Measurements from ENCODE around the gene SMAD1.

SMAD1 gene

GRCh38 chr4:145481164-145481941 lies at the start of gene SMAD1:
Gene SMAD1, plus strand, starts transcription at chr4:145481853. Its CDS starts 32,761 bp downstream, at chr4:145514614.
- DNase-seq, result peak; percentile 63

- DNase-seq, result no peak
Observed at GRCh38 chr4:145433684-145434083, 48.0 kb upstream of the SMAD1 start.

GRCh38 chr4:145435646-145436045 lies 46.0 kb upstream of the SMAD1 start:
- no peak for DNase-seq

GRCh38 chr4:145436114-145436513 lies 45.5 kb upstream of the SMAD1 start:
- DNase-seq, result no peak

- no peak for DNase-seq
Observed at GRCh38 chr4:145436796-145437195, 44.9 kb upstream of the SMAD1 start.

- DNase-seq, result no peak
Observed at GRCh38 chr4:145437466-145437865, 44.2 kb upstream of the SMAD1 start.

DNA sequence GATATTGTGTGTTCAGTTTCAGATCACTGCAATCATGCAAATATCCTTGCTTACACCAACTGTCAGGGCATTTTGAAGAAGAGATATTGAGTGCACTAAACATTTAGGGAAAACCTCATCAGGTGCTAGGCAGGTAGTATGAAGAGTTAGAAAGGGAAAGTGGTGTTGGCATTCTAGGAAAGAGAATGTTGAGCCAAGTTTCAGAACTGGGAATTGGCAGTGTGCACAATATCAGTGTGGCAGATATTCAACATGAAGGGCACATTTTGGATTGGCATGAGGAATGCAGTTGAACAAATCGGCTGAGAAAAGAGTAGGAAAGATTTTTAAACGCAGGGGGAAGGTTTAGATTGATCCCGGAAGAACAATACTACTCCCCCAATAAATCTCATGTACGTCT lies 43.4 kb upstream of the SMAD1 start:
- no peak for DNase-seq

GRCh38 chr4:145440292-145441007 lies 41.2 kb upstream of the SMAD1 start:
- no peak for DNase-seq

DNA sequence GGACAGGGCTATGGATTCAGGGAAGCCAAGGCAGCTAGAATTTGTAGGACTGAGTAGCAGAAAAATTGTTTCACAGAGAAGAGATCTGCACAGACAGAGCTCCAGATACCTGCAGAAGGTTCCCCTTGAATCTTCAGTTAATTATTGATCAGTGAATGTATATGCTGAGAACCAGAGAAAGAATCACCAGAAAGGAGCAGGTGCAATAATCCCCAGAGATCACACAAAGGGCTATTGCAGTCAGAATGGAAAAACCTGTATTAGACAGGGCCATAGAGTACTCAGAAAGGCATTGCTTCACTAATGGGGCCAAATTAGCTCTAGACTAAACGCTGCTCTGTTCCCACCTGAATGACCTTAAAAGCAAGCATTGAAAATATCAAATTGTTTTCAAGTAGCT lies 35.5 kb upstream of the SMAD1 start:
- no peak for DNase-seq

DNA sequence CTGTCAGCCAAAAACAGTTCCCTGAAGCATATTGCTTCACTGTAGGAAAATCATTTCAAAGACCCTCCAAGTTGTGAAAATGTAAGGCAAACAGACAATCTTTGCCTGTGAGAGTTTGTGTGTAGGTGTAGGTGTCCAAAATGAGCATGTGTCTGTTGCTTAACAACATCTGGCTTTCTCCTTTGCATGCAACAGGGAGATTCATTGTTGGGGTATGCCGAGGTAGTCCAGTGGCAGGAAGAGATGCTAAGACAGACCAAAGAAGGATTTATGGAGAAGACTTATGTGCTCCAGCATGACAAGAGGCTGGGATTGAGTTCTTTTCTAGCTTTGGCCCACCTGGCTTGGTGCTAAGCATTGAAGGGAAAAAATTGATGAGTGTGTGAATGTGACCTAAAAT lies 29.8 kb upstream of the SMAD1 start:
- no peak for DNase-seq

DNA sequence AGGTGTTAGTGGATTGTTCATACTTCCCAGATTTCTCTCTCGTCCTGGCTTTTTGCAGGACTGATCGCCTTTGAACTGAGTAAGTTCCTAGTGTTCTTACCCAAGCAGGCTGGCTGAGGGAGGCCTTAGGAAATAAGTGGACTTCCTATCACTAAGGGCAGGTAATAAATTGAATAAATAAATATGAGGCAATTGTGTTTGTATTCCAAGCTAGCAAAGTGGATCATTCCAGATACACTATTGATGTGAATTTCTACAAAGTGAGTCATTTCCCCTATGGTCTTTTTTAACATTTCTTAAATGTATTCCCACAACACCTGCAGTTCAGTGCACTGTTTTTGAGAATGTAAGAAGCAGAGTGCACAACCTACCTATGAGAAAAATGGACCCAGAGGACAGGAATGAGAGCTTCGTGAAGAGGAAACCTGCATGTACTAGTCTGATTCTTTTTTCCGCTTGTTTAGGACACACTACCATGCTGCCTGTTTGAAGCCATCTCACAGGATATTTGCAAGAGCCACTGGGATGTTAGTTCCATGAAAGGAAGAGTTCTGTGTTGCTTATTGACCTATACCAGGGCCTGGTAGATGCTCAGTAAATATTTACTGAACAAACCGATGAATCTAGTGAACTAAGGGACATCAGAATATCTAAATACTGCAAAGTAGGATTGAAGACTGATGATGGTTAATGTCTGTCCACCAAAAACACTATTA lies 29.0 kb upstream of the SMAD1 start:
- DNase-seq, result no peak

- DNase-seq, result no peak
Observed at GRCh38 chr4:145453163-145453520, 28.5 kb upstream of the SMAD1 start.

- no peak for DNase-seq
Observed at GRCh38 chr4:145473203-145473602, 8.4 kb upstream of the SMAD1 start.

GRCh38 chr4:145480257-145480656 lies 1.4 kb upstream of the SMAD1 start:
- DNase-seq, result no peak

GRCh38 chr4:145481942-145482208 lies 222 bp downstream of the SMAD1 start:
- DNase-seq, result no peak

DNA sequence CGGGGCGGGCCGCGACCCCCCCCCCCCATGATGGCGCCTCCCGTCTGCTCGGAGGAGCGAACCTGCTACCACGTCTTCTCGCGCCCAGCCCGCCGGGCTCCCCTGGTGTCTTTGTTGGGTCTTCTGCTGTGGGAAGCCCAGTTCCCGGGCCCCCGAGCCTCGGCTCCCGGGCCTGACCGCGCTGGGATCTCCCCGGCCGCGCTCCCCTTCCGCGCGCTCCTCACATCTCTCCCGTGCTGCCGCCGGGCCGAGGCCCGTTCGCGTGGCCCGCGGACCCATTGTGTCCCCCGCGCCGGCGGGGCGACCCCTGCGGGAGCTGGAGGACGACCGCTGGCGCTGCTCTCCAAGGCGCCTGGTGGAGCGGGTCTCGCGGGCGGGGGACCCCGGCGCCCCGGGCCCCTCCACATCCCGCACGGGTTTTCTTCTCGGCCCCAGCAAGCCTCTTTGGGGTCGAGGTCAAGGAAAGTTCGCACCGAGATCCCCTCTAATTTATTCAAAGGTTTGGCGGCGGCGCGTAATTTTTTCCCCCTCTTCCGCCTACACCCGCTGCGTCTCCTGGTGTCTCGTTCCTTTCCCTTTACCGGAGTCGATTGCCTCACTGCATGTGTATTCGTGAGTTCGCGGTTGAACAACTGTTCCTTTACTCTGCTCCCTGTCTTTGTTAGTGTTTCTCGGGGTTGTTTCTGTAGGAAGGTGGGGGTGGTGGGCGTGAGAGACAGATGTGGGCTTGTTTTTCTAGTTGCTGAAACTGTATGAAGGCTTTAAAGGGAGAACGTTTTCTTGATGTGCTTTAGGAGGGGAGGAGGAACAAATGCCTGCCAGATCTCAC lies 770 bp downstream of the SMAD1 start:
- DNase-seq, result peak; percentile 48

DNA sequence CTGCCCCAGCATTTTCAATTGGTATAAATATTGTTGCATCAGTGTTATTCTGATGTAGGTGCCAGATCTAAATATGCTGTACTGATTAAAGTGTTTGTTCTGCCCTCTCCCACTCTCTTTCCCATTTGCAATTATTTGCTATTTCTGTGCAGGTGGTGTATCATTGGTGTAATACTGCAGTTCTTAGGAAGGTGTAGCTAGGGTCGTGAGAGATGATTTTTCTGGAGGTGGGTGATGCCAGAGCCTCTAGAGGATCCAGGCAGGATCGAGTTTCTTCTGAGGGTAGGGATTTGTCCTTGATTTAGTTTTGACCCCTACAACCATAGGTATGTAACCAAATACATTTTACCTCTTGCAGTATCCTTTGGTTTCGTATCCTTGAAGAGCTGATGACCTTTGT lies 1.9 kb downstream of the SMAD1 start:
- DNase-seq, result peak; percentile 27

- DNase-seq, result peak; percentile 18
Observed at GRCh38 chr4:145484225-145484846, 2.7 kb downstream of the SMAD1 start.

DNA sequence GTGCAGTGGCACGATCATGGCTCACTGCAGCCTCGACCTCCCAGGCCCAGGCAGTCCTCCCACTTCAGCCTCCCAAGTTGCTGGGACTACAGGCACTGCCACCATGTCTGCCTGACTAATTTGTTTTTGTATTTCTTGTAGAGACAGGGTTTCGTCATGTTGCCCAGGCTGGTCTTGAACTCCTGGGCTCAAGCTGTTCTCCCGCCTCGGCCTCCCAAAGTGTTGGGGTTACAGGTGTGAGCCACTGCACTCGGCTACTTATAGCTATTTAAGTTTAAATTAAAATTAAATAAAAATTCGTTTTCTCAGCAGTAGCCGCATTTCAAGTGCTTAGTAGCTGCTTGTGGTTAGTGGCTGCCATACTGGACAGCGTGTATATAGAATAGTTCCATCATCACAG lies 3.5 kb downstream of the SMAD1 start:
- DNase-seq, result no peak

GRCh38 chr4:145486603-145487002 lies 5.0 kb downstream of the SMAD1 start:
- no peak for DNase-seq

- DNase-seq, result no peak
Observed at GRCh38 chr4:145487631-145488030, 6.0 kb downstream of the SMAD1 start.

DNA sequence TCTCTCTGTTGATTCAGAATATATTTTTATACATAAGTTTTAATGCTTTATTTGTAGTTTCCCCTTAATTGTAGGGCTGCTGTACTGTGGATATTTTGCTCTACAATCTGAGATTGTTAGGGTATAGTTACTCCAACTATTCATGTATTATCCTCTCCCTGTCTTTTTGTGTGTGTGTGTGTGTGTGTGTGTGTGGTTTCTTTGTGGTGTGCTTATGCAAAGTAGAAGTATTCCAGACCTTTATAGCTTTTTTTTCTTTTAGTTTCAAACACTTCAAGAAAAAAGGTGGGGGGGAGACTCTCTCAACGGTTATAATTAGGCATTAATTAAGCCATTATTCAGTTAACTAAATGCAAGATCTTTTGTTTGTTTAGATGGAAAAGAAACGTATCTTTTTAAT lies 6.7 kb downstream of the SMAD1 start:
- no peak for DNase-seq

- DNase-seq, result no peak
Observed at GRCh38 chr4:145489556-145489955, 7.9 kb downstream of the SMAD1 start.
